NCI-H2227 treated with DMSO at 0.1 percent for 48 hours (cell line): ENCODE data around the gene RASSF4.

ENCODE experiments used
- DNase-seq: peaks from one replicate; lab custom pipeline; 2025; lab: John Stamatoyannopoulos, UW

The RASSF4 gene

GRCh38 chr10:44927352-44927751 is 32.2 kb upstream of the RASSF4 start:
- no peak for DNase-seq

- no peak for DNase-seq
Observed at GRCh38 chr10:44928462-44928861, 31.1 kb upstream of the RASSF4 start.

- DNase-seq: no peak
Observed at GRCh38 chr10:44929356-44930255, 30.0 kb upstream of the RASSF4 start.

DNA sequence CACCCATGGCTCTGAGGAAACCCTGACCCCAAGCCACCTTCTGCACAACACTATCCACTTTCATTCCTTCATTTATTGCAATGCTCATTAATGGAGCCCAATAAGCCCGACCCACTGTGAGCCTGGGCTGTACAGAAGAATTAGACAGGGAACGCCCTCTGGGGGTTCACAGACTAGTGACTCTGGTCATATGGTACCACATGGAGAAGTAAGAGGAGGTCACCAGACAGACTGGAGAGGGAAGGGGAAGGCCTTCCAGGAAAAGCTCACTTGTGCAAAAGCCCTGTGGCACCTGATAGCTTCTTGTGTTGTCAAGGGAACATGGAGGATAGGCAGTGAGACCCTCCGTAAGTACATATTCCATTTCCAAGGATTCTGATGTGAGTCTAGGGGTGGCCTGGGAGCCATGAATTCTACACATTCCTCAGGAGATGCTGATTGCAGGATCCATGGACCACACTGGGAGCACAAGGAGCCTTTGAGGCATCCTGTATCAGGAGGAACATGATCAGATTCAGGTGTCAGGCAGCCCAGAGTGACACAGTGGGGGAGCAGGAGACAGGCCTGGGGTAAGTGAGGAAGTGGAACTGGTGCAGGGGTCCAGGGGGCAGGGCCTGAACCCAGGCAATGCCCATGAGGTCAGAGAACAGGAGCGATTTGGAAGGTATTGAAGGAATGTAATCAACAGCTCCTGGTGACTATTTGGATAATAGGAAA is 28.5 kb upstream of the RASSF4 start:
- DNase-seq: no peak

GRCh38 chr10:44931621-44932516 is 27.7 kb upstream of the RASSF4 start:
- no peak for DNase-seq

DNA sequence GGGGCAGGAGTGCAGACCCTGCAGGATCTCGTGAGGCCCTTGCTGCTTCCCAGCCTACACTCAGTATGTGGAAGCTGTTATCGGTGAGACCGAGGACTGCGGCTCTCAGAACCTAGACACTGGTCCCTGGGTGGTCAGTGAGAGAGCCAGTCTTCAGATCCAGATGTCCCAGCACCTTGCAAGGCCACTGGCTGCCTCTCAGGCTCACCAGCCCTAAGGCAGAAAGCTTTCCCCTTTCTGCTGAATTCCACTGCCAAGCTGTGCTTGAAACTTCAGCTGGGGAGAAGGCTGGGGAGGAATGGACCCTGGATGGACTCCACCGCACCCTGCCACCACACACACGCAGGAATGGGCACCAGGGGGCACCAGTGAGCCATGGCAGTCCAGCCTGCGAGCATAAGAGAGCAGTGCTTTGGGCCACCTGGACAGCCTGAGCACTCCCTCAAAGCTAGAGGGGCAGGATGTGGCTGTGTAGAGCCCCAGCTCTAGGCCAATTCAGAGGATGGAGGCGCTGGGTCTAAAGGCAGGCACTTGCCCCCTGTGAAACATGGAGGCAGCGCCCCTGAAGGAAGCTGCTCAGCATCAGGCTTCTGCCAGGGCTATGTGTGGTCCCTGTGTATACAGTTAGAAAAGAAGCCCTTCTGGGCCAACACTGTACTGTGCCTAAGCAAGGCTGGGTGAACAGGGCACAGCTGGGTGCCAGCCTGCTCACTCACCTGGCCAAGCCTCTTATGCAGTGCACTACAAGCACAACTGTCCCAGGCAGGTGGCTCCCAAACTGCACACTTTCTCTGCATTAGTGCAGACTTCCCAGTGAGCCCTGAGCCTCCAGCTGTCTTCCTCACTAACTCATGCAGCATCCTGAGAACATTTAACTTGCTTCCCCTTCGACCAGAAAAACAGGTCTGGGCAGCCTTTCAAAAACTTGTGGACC is 26.8 kb upstream of the RASSF4 start:
- no peak for DNase-seq

GRCh38 chr10:44933451-44934321 is 25.9 kb upstream of the RASSF4 start:
- no peak for DNase-seq

GRCh38 chr10:44934416-44935200 is 25.0 kb upstream of the RASSF4 start:
- no peak for DNase-seq

DNA sequence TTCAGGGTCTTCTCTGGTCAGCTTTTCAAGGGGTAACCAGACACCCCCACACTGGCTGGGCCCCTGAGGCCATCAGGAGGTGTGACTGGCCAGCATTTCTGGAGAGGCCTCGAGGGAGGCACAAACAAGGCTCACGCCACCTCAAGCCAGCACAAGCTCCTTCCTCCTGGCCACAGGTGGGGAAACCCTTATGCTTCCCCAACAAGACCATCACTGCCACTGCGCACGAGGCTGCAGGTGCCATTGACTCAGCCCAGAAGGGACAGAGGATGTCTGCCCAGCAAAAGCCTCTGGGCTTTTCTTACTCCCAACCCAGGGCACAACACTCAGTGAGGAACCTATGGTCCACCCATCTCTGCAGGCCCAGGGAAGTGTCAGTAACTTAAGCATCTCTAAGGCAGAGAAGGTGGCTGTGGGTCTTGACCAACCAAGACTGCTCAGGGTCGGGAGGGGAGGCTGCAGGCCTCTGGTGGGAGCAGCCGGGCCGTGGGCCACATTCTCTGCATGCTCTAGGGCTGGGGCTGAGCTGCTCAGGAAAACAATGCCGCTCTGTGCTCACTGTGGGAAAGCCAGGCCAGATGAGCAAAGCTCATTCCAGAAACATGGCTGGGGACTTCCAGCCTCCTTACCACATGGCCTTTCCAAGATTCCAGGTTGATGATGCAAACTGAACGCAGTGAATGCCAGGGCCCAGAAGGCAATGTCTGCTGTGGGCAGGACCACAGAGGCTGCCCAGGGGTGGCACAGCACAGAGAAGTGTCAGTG is 24.2 kb upstream of the RASSF4 start:
- DNase-seq: no peak

DNA sequence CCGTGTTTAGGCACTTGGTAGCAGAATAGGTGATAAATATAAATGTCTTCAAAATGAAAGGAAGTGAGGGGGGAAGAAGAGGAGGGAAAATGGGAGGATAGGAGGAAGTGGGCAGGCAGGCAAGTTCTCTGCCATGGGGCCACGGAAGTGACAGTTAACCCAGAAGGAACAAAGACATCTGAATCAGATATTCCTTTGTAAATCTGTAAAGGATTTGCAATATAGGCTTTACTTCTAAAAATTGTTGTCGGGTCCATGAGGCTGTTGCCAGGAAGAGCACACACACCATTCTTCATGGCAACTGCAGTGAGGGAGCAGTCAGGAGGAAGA is 23.7 kb upstream of the RASSF4 start:
- no peak for DNase-seq

DNA sequence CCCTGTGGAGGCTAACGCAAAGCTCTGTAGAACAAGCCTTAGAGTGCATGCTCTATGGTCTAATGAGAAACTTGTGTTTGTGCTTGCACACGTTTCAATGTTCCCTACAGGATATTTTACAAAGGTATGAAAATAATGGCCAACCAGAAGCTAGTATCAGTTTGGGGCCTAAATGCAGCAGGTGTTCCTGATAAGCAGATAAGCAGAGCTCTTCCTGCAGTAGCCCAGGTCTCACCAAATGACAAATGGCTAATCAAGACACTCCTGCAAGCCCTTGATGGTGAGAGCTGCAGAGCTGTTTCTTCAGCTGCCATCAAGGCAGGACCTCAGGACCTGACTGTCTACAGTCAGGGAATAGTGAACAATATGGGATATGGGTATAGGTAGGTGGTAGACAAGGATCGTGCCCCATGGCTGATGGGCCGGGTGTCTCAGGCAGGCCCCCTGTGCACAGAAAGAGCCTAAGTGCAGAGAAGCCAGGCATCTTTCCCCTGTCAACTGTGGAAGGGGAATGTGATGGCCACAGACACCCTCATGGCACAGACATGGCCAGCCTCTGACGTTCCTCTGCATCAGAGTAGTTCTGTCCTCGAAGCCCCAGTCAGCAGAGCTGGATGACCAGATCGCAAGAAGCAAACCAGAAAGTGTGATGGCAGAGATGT is 23.2 kb upstream of the RASSF4 start:
- DNase-seq: no peak

GRCh38 chr10:44937196-44938005 is 22.2 kb upstream of the RASSF4 start:
- DNase-seq: no peak

DNA sequence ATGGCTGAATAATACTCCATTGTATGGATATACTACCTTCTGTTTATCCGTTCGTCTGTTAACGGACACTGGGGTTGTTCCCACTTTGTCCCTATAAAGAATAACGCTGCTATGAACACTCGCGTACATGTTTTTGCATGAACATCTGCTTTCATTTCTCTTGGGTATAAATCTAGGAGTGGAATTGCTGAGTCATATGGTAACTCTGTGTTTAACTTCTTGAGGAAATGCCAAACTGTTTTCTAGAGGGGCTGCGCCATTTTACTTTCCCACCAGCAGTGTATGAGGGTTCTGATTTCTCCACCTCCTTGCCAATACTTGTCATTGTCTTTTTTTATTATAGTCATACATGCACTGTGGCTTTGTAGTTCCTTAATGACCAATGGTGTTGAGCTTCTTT is 20.6 kb upstream of the RASSF4 start:
- DNase-seq: no peak

DNA sequence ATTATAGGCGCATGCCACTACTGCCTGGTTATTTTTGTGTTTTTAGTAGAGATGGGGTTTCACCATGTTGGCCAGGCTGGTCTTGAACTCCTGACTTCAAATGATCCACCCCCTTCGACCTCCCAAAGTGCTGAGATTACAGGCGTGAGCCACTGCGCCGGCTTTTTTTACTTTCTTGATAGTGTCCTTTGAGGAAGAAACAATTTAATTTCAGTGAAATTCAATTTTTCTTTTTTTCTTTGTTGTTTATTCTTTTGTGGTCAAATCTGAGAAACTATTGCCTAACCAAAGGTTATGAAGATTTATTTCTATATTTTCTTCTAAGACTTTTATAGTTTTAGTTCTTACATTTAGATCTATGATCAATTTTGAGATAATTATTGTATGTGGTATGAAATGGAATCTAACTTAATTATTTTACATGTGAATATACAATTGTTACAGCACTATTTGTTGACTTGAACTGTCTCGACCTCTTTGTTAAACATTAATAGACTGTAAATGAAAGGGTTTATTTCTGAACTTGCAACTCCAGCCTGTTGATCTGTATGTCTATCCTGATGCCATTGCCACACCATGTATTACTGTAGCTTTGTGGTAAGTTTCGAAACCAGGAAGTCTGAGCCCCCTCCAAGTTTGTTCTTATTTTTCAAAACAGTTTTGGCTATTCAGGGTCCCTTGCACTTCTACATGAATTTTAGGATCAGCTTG is 19.8 kb upstream of the RASSF4 start:
- DNase-seq: no peak

DNA sequence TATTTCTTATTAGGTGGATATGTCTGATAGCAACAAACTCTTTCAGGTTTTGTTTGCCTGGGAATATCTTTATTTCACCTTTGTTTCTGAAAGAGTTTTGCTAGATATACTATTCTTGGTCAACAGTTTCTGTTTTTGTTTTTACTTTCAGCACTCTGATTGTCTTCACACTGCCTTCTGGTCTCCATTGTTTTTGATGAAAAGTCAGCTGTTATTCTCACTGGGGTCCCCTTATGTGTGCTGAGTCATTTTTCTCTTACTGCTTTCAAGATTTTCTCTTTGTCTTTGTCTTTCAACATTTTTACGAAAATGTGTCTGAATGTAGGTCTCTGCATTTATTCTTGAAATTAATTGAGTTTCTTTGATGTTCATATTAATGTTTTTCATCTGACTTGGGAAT is 15.2 kb upstream of the RASSF4 start:
- DNase-seq: no peak

GRCh38 chr10:44946205-44946604 is 13.4 kb upstream of the RASSF4 start:
- no peak for DNase-seq
